GM12878 (cell line): ENCODE measurements around the gene PRKG1.

Experiments
- BRCA1 ChIP-seq: IDR thresholded peaks from 2 replicates; pipeline ENCODE4 v1.6.1; 2011; ENCODE audit warnings: low read depth, low read length, improper control_type of control experiment
- CBFB ChIP-seq: IDR thresholded peaks from 2 replicates; pipeline ENCODE4 v1.6.1; 2016; ENCODE audit warnings: antibody characterized with exemption, low read depth
- CTCF ChIP-seq, 3 experiments: IDR thresholded peaks in 2 of 3; conservative IDR thresholded peaks in 1 of 3; 2 replicates each; pipeline ENCODE4 v1.5.1; 2011; ENCODE audit warnings: low read depth in 3 of 3, low read length in 3 of 3, mild to moderate bottlenecking in 3 of 3, control low read depth in 2 of 3, moderate library complexity in 2 of 3, inconsistent platforms in 1 of 3, mixed read lengths in 1 of 3; ENCODE audit not compliant: control insufficient read depth in 2 of 3, insufficient read depth in 1 of 3; ENCODE audit errors: extremely low read depth in 1 of 3
- EP300 ChIP-seq, 2 experiments: fragments of 150-350 bp in 1 of 2; IDR thresholded peaks; 2 replicates each; pipeline ENCODE4 v1.6.1; 2011 to 2012; ENCODE audit warnings: low read depth in 2 of 2, low read length in 2 of 2, borderline replicate concordance in 1 of 2, improper control_type of control experiment in 1 of 2, inconsistent platforms in 1 of 2; ENCODE audit not compliant: control insufficient read depth in 1 of 2
- FOS ChIP-seq: IDR thresholded peaks from 3 replicates; pipeline ENCODE4 v1.6.1; 2011; ENCODE audit warnings: borderline replicate concordance; ENCODE audit not compliant: insufficient read length; ENCODE audit errors: extremely low read depth
- FOXM1 ChIP-seq: IDR thresholded peaks from 2 replicates; pipeline ENCODE4 v1.6.1; 2012; ENCODE audit warnings: low read depth, mild to moderate bottlenecking, inconsistent platforms, low read length, moderate library complexity
- JUND ChIP-seq: IDR thresholded peaks from 2 replicates; pipeline ENCODE4 v1.6.1; 2012; ENCODE audit warnings: low read depth, mild to moderate bottlenecking, low read length, improper control_type of control experiment, moderate library complexity
- POLR2AphosphoS2 ChIP-seq: IDR thresholded peaks from 2 replicates; pipeline ENCODE4 v1.6.1; 2011; ENCODE audit warnings: low read depth, mild to moderate bottlenecking, low read length, improper control_type of control experiment, moderate library complexity
- POU2F2 ChIP-seq: IDR thresholded peaks from 3 replicates; pipeline ENCODE4 v1.6.1; 2011; ENCODE audit warnings: low read depth, mild to moderate bottlenecking, low read length, borderline replicate concordance

DNA sequence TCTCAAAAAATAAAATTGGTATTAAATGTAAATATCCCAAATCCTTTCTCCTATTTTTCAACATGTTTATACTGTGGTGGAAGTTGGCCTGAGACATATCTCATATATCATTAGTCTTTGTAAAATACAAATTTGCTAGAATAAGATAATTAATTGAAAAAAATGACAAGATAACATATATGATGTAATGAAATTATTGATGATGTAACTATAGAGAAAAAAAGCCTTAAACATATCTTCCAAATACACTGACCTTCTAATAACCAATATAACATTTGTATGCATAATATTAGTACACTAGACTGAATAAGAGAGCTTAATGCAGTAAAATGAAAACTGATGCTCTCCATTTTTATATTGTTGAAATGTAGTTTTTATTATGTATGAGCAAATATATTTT lies 104.3 kb downstream of the PRKG1 start:
- TF ChIP-seq FOS (no peak), CBFB (no peak), CTCF (IDR thresholded peaks at IDR 0.05 in 2 of 3, conservative IDR thresholded peaks at IDR 0.05 in 1 of 3; ENCODE audit: control insufficient read depth in 2 of 3, extremely low read depth in 1 of 3, insufficient read depth in 1 of 3, low read depth in 3 of 3, low read length in 3 of 3) (no peak), POLR2AphosphoS2 (no peak), EP300 (IDR thresholded peaks at IDR 0.05; ENCODE audit: borderline replicate concordance in 1 of 2, control insufficient read depth in 1 of 2, low read depth in 2 of 2, low read length in 2 of 2) (no peak), BRCA1 (no peak), JUND (no peak), FOXM1 (no peak), POU2F2 (no peak)
